Measurements from ENCODE around the gene SLC39A2. TPM values are rescaled to one million over a fixed set of nuclear protein-coding genes. Genes with fewer than 3 reads are reported as not detected.

The SLC39A2 gene
- total and polyA plus RNA-seq, 9 of the 15 experiments (the other 6 are each of a cell fraction or from before 2014, with no cell fraction given), result 0.06 to 0.09 TPM; not detected in 7

DNA sequence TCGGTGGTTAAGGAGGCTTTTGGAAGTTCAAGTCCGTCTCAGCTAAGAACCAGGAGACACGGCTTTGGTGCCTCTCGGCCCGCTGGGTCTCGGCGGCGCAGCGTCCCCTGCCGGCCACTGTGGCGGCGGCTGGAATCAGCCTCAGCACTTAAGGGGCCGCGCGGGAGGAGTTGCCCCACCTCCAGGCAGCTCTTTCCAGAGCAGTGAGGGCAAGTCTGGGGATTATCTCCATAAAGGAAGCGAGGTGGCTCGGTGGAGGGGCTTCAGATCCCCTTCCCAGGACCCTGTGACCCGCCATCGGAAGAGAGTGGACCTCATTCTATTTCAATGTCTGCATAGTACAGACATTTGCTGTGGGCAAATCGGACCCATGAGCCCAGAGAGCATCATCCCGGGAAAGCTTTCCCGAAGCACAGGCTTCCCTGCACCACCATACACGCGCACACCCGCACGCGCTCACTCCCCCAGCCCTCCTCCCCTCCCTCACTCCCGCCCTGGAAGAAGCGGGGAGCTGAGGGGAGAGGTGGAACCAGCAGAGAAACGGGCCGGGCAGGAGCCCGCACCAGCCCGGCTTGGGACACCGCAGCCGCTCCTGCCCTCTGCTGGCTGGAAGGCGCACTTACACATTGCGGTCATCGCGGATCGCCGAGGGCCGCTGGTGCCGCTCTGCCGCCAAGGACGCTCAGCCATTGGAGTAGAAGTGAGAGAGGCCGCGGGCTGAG lies 27.9 kb upstream of the SLC39A2 start (continued):
- TF ChIP-seq AFF4 (CRISPR knock-in tag; IDR thresholded peaks at IDR 0.05) (no peak), KLF10 (CRISPR knock-in tag; IDR thresholded peaks at IDR 0.05) (no peak), GMEB1 (CRISPR knock-in tag; IDR thresholded peaks at IDR 0.05) (no peak), ARID1B (IDR thresholded peaks at IDR 0.05) (no peak), GTF2E2 (tag; IDR thresholded peaks at IDR 0.05) (no peak), YY1 (IDR thresholded peaks at IDR 0.05; ENCODE audit: borderline replicate concordance in 1 of 3, control insufficient read depth in 1 of 3, extremely low read depth in 1 of 3, insufficient read depth in 3 of 3, insufficient read length in 1 of 3, insufficient replicate concordance in 2 of 3, low read depth in 1 of 3, low read length in 2 of 3) (peak in 1 of 3 experiments; percentile 17), TAF9B (IDR thresholded peaks at IDR 0.05; ENCODE audit: partially characterized antibody) (no peak), ZBTB43 (CRISPR knock-in tag; IDR thresholded peaks at IDR 0.05) (no peak), CREBBP (IDR thresholded peaks at IDR 0.05; ENCODE audit: low read depth, low read length) (no peak), HNRNPK (IDR thresholded peaks at IDR 0.05; ENCODE audit: low read depth, low read length, poor library complexity, severe bottlenecking) (no peak), PPARD (CRISPR knock-in tag; IDR thresholded peaks at IDR 0.05) (no peak), MYBL2 (IDR thresholded peaks at IDR 0.05; ENCODE audit: low read depth) (no peak), MYBL2 (CRISPR knock-in tag; IDR thresholded peaks at IDR 0.05; ENCODE audit: borderline replicate concordance) (no peak)
- TF ChIP-seq, protein P1, sequence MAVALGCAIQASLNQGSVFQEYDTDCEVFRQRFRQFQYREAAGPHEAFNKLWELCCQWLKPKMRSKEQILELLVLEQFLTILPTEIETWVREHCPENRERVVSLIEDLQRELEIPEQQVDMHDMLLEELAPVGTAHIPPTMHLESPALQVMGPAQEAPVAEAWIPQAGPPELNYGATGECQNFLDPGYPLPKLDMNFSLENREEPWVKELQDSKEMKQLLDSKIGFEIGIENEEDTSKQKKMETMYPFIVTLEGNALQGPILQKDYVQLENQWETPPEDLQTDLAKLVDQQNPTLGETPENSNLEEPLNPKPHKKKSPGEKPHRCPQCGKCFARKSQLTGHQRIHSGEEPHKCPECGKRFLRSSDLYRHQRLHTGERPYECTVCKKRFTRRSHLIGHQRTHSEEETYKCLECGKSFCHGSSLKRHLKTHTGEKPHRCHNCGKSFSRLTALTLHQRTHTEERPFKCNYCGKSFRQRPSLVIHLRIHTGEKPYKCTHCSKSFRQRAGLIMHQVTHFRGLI (CRISPR knock-in tag; IDR thresholded peaks at IDR 0.05), result no peak
- TF ChIP-seq, protein P2, sequence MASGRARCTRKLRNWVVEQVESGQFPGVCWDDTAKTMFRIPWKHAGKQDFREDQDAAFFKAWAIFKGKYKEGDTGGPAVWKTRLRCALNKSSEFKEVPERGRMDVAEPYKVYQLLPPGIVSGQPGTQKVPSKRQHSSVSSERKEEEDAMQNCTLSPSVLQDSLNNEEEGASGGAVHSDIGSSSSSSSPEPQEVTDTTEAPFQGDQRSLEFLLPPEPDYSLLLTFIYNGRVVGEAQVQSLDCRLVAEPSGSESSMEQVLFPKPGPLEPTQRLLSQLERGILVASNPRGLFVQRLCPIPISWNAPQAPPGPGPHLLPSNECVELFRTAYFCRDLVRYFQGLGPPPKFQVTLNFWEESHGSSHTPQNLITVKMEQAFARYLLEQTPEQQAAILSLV (tag; IDR thresholded peaks at IDR 0.05), result no peak
- TF ChIP-seq, protein P3, sequence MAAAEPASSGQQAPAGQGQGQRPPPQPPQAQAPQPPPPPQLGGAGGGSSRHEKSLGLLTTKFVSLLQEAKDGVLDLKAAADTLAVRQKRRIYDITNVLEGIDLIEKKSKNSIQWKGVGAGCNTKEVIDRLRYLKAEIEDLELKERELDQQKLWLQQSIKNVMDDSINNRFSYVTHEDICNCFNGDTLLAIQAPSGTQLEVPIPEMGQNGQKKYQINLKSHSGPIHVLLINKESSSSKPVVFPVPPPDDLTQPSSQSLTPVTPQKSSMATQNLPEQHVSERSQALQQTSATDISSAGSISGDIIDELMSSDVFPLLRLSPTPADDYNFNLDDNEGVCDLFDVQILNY (CRISPR knock-in tag; IDR thresholded peaks at IDR 0.05), result no peak

Measured in K562 (cell line).